Measurements from ENCODE around the gene DRAXIN.

DRAXIN gene

DNA sequence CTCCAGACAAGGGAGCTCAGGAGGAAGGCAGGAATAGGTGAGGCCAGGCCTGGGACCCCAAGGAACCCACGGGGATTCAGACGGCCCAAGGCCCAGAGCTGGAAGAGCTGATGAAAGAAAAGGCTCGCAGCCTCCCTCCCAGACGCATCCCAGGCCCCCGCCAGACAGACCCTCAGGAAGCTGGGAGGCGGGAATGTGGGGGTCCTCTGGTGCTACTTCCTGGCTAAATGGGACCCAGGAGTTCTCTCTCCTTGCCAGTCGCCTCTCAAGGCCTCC, 37.7 kb upstream of the DRAXIN start:
- H3K4me1 ChIP-seq (ENCODE audit: control insufficient read depth, insufficient read depth, low read length) = no peaks in the 10 kb centered on the region
- no peak for TF ChIP-seq ZNF596 (tag by site-specific recombination; IDR thresholded peaks at IDR 0.05)
- TF ChIP-seq, protein P1, sequence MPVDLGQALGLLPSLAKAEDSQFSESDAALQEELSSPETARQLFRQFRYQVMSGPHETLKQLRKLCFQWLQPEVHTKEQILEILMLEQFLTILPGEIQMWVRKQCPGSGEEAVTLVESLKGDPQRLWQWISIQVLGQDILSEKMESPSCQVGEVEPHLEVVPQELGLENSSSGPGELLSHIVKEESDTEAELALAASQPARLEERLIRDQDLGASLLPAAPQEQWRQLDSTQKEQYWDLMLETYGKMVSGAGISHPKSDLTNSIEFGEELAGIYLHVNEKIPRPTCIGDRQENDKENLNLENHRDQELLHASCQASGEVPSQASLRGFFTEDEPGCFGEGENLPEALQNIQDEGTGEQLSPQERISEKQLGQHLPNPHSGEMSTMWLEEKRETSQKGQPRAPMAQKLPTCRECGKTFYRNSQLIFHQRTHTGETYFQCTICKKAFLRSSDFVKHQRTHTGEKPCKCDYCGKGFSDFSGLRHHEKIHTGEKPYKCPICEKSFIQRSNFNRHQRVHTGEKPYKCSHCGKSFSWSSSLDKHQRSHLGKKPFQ (tag by site-specific recombination; IDR thresholded peaks at IDR 0.05) = no peak
- TF ChIP-seq ZBTB20 (tag by site-specific recombination; IDR thresholded peaks at IDR 0.05) = no peak
- no peak for TF ChIP-seq WT1 (tag by site-specific recombination; IDR thresholded peaks at IDR 0.05)
- TF ChIP-seq, protein P2, sequence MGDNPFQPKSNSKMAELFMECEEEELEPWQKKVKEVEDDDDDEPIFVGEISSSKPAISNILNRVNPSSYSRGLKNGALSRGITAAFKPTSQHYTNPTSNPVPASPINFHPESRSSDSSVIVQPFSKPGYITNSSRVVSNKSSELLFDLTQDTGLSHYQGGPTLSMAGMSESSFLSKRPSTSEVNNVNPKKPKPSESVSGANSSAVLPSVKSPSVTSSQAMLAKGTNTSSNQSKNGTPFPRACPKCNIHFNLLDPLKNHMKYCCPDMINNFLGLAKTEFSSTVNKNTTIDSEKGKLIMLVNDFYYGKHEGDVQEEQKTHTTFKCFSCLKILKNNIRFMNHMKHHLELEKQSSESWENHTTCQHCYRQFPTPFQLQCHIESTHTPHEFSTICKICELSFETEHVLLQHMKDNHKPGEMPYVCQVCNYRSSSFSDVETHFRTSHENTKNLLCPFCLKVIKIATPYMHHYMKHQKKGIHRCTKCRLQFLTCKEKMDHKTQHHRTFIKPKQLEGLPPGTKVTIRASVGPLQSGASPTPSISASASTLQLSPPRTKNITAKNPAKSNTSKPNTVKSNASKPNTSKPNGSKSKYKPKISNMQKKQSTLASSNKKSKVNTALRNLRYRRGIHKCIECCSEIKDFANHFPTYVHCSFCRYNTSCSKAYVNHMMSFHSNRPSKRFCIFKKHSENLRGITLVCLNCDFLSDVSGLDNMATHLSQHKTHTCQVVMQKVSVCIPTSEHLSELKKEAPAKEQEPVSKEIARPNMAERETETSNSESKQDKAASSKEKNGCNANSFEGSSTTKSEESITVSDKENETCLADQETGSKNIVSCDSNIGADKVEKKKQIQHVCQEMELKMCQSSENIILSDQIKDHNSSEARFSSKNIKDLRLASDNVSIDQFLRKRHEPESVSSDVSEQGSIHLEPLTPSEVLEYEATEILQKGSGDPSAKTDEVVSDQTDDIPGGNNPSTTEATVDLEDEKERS (tag by site-specific recombination; IDR thresholded peaks at IDR 0.05) = no peak
- TF ChIP-seq ZNF621 (tag by site-specific recombination; IDR thresholded peaks at IDR 0.05) = no peak
- peaks cover 4 to 30% of the 10 kb centered on the region in 2 experiments; a peak in 2 of 3 replicates for H3K36me3 ChIP-seq (ENCODE audit: control insufficient read depth in 2 of 2, insufficient read depth in 1 of 2, low read length in 2 of 2)
- no peaks in the 10 kb centered on the region for H3K9me3 ChIP-seq (ENCODE audit: control insufficient read depth, insufficient read depth, low read depth, low read length)
- H3K4me3 ChIP-seq (ENCODE audit: low read depth, low read length) = no peak overlapping the region
- CTCF ChIA-PET = interaction anchor here (0.7 to 1.9 kb wide), 5 partner anchors 10 to 140 kb away, joined by 3 to 15 read pairs (median 7); partner anchors contain the start of gene FBXO6
- POLR2A ChIA-PET = interaction anchor here (0.9 to 1.4 kb wide), 3 partner anchors 10 to 255 kb away, joined by 3 to 5 read pairs (median 4); partner anchors contain the start of gene FBXO6
- H3K27ac ChIP-seq (ENCODE audit: extremely low read depth, low read depth, low read length) = no peak overlapping the region

DNA sequence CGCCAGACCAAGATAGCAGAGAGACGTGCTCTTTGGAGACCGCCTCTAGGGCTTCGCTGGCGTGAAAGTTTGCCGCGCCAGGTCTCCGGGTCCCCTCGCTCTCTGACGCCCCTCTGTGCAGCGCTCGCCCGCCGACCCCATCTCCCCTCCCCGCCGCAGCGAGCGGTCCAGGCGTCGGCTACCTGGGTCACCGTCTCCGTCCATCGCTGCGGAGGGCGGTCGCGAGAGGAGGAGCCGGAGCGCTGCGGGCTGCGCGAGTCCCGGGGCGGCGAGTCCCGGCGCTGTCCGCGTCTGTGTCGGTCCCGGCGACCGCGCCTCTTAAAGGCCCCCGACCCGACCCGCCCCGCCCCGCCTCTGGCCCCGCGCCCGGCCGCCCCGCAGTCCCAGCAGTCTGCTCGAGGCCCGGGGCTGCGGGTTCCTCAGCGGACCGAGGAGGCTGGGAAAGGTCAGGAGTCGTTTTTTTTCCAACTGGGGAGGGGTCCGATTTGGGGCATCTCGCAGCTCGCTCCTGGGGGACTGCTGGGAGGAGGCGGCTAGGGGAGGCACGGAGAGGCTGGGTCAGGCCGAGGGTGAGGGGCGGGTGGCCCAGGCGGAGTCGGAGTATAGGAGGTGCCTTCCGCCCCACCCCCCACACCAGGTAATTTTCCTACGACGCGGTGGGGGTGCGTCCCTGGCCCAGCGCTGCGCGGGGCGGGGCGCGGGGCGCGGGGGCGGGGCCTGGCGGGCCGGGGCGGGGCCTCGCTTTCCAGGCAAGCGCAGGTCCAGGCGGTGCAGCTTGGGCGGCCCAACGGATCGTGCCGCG, 37.2 kb upstream of the DRAXIN start, which contains the start of the genes FBXO2 and FBXO44:
Gene FBXO2, minus strand, starts transcription at position 293 of the 802 bp plus-strand sequence. Its CDS starts 89 bp downstream, at position 204.
Gene FBXO44, plus strand, starts transcription at position 741 of the 802 bp plus-strand sequence. CDS start 959 bp downstream, outside the sequence.
- H3K27ac ChIP-seq (ENCODE audit: extremely low read depth, low read depth, low read length) = no peak within 1 kb of the TSS
- no peaks in the 10 kb centered on the region for H3K9me3 ChIP-seq (ENCODE audit: control insufficient read depth, insufficient read depth, low read depth, low read length)
- no peaks in the 10 kb centered on the region for H3K4me1 ChIP-seq (ENCODE audit: control insufficient read depth, insufficient read depth, low read length)
- ChIA-PET CTCF (interaction anchor here (0.7 to 1.9 kb wide), 5 partner anchors 10 to 140 kb away, joined by 3 to 15 read pairs (median 7); partner anchors contain the start of gene FBXO6), POLR2A (interaction anchor here (0.6 to 1.5 kb wide), 3 partner anchors 9 to 351 kb away, joined by 3 to 13 read pairs (median 5); partner anchors contain the start of gene FBXO6)
- peaks cover 5 to 35% of the 10 kb centered on the region in 2 experiments; a peak in 2 of 3 replicates for H3K36me3 ChIP-seq (ENCODE audit: control insufficient read depth in 2 of 2, insufficient read depth in 1 of 2, low read length in 2 of 2)
- H3K4me3 ChIP-seq (ENCODE audit: low read depth, low read length) = peak within 1 kb of the TSS; percentile 65
- no peak for TF ChIP-seq ZNF626 (tag by site-specific recombination; IDR thresholded peaks at IDR 0.05)
- TF ChIP-seq, protein P3, sequence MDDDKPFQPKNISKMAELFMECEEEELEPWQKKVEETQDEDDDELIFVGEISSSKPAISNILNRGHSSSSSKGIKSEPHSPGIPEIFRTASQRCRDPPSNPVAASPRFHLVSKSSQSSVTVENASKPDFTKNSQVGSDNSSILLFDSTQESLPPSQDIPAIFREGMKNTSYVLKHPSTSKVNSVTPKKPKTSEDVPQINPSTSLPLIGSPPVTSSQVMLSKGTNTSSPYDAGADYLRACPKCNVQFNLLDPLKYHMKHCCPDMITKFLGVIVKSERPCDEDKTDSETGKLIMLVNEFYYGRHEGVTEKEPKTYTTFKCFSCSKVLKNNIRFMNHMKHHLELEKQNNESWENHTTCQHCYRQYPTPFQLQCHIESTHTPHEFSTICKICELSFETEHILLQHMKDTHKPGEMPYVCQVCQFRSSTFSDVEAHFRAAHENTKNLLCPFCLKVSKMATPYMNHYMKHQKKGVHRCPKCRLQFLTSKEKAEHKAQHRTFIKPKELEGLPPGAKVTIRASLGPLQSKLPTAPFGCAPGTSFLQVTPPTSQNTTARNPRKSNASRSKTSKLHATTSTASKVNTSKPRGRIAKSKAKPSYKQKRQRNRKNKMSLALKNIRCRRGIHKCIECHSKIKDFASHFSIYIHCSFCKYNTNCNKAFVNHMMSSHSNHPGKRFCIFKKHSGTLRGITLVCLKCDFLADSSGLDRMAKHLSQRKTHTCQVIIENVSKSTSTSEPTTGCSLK (tag by site-specific recombination; IDR thresholded peaks at IDR 0.05) = no peak
- no peak for TF ChIP-seq ZNF350 (tag by site-specific recombination; IDR thresholded peaks at IDR 0.05)
- 0 out of 2 replicates have a peak, but pooled peaks have one; percentile 27 for TF ChIP-seq GLIS1 (tag by site-specific recombination; IDR thresholded peaks at IDR 0.05)
- no peak for TF ChIP-seq REPIN1 (tag by site-specific recombination; IDR thresholded peaks at IDR 0.05; ENCODE audit: low read depth)
- TF ChIP-seq ZNF16 (tag by site-specific recombination; IDR thresholded peaks at IDR 0.05; ENCODE audit: low read depth) = no peak
- TF ChIP-seq GLIS2 (tag by site-specific recombination; IDR thresholded peaks at IDR 0.05) = peak; percentile 44; the same call in 1 of the 2 replicates
- TF ChIP-seq, protein P4, sequence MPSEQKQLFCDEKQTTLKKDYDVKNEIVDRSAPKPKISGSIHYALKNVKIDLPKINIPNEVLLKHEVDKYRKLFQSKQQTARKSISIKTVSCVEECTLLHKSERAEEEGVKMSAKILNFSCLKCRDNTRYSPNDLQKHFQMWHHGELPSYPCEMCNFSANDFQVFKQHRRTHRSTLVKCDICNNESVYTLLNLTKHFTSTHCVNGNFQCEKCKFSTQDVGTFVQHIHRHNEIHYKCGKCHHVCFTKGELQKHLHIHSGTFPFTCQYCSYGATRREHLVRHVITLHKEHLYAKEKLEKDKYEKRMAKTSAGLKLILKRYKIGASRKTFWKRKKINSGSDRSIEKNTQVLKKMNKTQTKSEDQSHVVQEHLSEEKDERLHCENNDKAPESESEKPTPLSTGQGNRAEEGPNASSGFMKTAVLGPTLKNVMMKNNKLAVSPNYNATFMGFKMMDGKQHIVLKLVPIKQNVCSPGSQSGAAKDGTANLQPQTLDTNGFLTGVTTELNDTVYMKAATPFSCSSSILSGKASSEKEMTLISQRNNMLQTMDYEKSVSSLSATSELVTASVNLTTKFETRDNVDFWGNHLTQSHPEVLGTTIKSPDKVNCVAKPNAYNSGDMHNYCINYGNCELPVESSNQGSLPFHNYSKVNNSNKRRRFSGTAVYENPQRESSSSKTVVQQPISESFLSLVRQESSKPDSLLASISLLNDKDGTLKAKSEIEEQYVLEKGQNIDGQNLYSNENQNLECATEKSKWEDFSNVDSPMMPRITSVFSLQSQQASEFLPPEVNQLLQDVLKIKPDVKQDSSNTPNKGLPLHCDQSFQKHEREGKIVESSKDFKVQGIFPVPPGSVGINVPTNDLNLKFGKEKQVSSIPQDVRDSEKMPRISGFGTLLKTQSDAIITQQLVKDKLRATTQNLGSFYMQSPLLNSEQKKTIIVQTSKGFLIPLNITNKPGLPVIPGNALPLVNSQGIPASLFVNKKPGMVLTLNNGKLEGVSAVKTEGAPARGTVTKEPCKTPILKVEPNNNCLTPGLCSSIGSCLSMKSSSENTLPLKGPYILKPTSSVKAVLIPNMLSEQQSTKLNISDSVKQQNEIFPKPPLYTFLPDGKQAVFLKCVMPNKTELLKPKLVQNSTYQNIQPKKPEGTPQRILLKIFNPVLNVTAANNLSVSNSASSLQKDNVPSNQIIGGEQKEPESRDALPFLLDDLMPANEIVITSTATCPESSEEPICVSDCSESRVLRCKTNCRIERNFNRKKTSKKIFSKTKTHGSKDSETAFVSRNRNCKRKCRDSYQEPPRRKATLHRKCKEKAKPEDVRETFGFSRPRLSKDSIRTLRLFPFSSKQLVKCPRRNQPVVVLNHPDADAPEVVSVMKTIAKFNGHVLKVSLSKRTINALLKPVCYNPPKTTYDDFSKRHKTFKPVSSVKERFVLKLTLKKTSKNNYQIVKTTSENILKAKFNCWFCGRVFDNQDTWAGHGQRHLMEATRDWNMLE (tag by site-specific recombination; conservative IDR thresholded peaks at IDR 0.05; ENCODE audit: low read depth) = no peak
- TF ChIP-seq ZNF155 (tag by site-specific recombination; IDR thresholded peaks at IDR 0.05) = no peak
- TF ChIP-seq ZFP41 (tag by site-specific recombination; IDR thresholded peaks at IDR 0.05; ENCODE audit: borderline replicate concordance) = no peak
- TF ChIP-seq ZNF561 (tag by site-specific recombination; IDR thresholded peaks at IDR 0.05; ENCODE audit: borderline replicate concordance) = no peak
- no peak for TF ChIP-seq ZFP69B (tag by site-specific recombination; IDR thresholded peaks at IDR 0.05)
- TF ChIP-seq KLF7 (tag by site-specific recombination; IDR thresholded peaks at IDR 0.05; ENCODE audit: borderline replicate concordance) = no peak
- TF ChIP-seq ZNF521 (tag by site-specific recombination; IDR thresholded peaks at IDR 0.05) = no peak
- no peak for TF ChIP-seq ZNF510 (tag by site-specific recombination; IDR thresholded peaks at IDR 0.05; ENCODE audit: insufficient replicate concordance)
- peak; percentile 59 for TF ChIP-seq KLF8 (tag by site-specific recombination; IDR thresholded peaks at IDR 0.05)

Data from HEK293 (cell line).